ENCODE results near the gene FAM43A.

FAM43A gene

DNA sequence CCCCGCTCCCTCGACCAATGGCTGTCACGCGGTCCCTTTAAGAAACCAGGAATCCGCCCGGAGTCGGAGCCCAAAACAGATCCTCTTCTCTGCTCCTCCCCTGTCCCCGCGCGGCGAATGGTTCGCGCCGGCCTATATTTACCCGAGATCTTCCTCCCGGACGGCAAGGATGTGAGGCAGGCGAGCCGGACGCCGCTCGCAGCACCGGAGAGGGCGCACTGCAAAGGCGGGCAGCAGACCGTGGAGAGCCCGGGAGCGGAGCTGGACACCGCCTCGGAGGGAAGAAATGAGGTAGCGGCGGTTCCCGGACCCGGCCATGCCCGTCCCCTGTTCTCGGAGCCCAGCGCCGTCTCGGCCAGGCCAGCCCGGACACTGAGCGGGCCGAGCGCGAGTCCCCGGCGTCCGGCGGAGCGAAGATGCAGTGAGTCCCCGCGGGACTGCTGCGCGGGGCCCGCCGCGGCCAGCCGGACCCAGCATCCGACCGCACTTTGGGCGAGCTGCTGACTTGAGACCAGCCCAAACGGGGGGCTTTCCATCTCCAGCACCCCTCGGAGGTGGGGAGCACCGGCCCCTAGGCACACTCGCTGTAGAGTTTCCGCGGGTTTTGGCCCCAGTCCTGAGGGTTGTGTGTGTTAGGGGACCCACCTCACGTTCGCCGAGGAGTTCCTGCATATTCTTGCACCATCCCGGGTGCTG is at the start of gene FAM43A:
TSS of gene FAM43A (plus strand) at position 166 of the 696 bp plus-strand sequence. CDS start 944 bp downstream, outside the sequence.
- DNase-seq (ENCODE audit: low spot score), result peak; percentile 85

DNA sequence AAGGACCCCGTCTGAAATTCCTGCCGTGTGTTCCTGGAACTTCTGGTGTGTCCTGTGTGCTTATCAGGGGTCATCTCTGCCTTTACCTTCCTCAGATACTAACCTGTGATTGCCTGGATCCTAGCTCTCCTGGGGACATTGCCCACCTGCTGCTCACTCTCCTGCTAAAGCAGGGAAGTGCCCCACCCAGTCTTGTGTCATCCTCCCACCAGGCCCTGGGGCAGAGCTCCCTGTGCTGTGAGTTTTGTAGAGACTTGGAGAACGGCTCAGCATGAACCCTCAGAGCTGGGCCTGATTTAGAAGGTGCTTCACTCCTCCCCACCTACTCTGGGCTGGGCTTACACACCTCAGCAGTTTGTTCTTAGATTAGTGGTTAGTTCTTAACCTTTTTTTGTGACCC is 48.6 kb upstream of the FAM43A start:
- no peak for DNase-seq (ENCODE audit: low spot score)

GRCh38 chr3:194637541-194638400 is 47.9 kb upstream of the FAM43A start:
- DNase-seq (ENCODE audit: low spot score), result no peak

- DNase-seq (ENCODE audit: low spot score), result no peak
These were observed 46.6 kb upstream of the FAM43A start for GRCh38 chr3:194638991-194639605.

DNA sequence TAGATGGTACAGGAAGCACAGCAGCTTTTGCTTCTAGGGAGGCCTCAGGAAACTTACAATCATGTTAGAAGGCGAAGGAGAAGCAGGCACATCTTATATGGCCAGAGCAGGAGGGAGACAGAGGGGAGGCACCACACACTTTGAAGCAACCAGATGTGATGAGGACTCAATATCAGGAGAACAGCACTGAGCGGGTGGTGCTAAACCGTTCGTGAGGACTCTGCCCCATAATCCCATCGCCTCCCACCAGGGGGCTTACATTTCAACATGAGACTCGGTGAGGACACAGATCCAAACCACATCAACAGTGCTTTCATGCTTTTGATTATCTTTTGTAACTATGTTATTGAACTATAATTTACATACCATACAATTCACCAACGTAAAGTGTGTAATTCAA is 44.9 kb upstream of the FAM43A start:
- DNase-seq (ENCODE audit: low spot score), result peak; percentile 17

DNA sequence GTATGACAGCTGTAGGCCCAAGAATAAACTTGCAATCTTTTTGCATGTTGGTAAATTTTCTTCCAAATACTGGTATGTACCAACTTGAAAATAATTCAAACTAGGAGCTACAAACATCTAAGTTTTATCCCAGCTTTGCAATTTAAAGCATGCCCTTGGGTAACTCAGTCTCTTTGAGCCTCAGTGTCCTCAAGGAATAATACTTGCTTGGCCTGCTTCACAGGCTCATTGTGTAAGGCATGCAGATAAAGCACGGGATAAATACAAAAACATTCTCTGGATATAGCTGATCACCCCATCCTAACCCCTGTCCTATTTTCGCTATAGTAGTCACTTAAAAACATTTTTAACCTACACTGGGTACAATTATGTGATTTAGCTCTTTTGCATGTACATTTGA is 42.9 kb upstream of the FAM43A start:
- no peak for DNase-seq (ENCODE audit: low spot score)

- DNase-seq (ENCODE audit: low spot score), result no peak
These were observed 37.9 kb upstream of the FAM43A start for GRCh38 chr3:194647747-194648146.

- no peak for DNase-seq (ENCODE audit: low spot score)
These were observed 31.2 kb upstream of the FAM43A start for GRCh38 chr3:194654443-194654842.

GRCh38 chr3:194657439-194657838 is 28.2 kb upstream of the FAM43A start:
- no peak for DNase-seq (ENCODE audit: low spot score)

GRCh38 chr3:194658477-194659242 is 27.0 kb upstream of the FAM43A start:
- no peak for DNase-seq (ENCODE audit: low spot score)

DNA sequence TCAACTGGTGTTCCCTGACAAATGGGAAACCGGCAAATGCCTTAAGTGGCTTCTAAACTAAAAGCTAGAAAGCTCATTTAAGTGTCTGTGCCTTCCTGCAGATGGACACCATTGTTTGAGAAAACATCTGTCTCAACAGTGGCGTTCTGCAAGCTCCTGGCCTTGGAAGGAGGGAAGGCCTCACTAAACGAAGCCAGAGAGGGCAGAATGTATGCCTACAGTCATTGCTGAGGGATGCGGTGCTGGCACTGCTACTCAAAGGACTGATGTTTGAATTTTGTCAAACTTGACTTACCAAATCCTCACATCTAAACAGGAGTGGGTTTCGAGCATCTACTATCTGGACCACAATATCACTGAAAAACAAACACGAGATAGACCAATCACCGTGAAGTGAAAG is 25.9 kb upstream of the FAM43A start:
- DNase-seq (ENCODE audit: low spot score), result no peak

- no peak for DNase-seq (ENCODE audit: low spot score)
These were observed 24.3 kb upstream of the FAM43A start for GRCh38 chr3:194661374-194661773.

DNA sequence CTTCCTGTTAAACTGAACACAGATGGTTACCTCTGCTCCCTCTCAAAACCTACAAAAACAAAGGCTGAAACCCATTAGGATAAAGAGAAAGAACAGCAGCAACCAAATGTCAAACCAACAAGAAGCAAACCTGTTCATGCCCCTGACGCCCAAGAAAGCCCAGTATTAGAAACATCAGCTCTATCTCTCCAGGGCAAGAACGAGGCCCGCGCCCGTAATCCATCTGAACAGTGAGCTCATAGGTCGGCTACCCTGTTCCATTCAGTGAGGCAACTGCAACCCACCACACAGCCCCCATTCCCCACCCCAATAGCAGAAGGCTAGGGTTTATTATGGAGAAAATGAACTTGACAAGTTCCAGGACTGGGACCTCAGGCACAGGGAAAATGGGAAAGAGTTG is 23.7 kb upstream of the FAM43A start:
- no peak for DNase-seq (ENCODE audit: low spot score)

GRCh38 chr3:194664857-194665256 is 20.8 kb upstream of the FAM43A start:
- no peak for DNase-seq (ENCODE audit: low spot score)

GRCh38 chr3:194667363-194667762 is 18.3 kb upstream of the FAM43A start:
- DNase-seq (ENCODE audit: low spot score), result no peak

GRCh38 chr3:194671511-194671899 is 14.2 kb upstream of the FAM43A start:
- DNase-seq (ENCODE audit: low spot score), result peak; percentile 63

DNA sequence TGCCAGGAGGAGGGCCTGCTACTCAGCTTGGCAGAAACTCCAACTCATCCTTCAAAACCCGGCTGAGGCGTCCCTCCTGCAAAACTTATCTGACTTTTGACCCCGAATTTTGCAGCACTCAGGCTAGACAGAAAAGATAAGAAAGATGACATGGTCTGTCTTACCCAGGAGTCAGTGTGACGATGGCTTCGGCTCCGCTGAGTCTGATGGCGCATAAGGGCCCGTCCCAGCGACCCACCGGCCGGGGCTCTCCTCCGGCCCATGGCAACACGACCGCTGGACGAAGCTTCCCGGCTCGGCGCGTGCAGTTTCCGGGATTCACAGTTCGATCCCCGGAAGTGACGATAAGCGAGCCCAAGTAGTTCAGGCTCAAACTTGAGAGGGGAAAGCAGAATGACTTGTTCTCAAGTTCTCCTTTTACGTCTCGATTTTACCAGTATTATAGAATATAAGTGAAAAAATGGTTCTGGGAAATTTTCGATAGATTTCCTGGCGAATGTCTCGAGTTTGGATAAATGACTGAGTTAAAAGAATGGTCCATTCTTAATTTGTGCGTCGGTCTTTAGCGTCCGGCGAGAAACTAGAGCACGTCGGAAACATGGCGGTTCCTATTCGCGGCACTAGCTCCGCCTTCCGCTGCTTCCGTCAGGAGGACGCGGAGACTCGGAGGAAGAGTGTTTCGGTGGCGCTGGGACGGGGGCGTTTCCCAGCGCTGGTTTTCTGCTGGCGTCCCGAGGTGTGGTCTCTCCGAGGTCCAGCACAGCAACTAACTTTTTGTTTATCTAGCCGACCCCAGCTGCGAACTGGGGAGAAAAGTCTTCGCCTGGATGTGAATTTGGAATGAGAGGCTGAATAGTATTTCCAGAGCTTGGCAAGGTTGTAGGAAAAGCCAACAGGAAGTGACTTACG is 13.5 kb upstream of the FAM43A start, which contains the start of gene LSG1:
TSS of gene LSG1 (minus strand) at position 292 of the 909 bp plus-strand sequence. CDS start at position 263, 29 bp downstream.
- DNase-seq (ENCODE audit: low spot score), result peak; percentile 92

GRCh38 chr3:194672876-194673275 is 12.8 kb upstream of the FAM43A start:
- DNase-seq (ENCODE audit: low spot score), result no peak

DNA sequence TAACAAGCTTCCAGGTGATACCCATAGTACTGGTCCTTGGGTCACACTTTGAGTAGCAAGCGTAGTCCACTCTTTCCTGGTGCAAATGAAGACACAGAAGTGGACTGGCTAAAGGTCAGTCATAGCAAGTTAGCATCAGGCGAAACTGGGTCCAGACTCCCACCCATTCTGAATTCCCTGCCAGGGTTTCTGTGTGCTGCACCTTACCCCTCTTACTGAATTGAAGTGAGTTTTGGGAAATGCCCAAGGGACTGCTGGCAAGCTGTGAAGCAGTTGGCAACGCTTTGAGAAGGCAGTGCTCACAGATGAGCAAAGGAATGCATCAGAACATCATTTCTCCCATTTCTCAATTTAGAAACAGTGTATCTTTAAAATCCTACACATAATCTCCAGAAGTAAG is 11.9 kb upstream of the FAM43A start:
- no peak for DNase-seq (ENCODE audit: low spot score)

- no peak for DNase-seq (ENCODE audit: low spot score)
These were observed 10.5 kb upstream of the FAM43A start for GRCh38 chr3:194675081-194675640.

DNA sequence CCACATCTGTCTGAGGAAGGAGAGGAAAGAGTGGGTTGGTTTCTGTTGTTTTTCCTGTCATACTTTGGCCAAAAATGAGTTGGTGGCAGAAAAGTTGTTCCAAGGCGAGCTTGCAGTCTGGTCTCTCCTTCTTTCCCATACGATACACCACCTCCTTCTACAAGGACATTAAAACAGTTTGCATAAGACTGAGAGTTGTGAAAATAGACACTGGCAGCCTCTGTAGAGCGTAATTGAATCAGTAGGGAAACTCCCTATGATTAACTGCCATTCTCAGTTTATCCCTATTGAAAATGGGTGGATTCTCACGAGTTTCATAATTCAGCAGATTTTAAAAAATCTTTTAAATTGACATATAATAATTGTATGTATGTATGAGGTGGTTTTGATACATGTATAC is 10.0 kb upstream of the FAM43A start:
- DNase-seq (ENCODE audit: low spot score), result no peak
